Neural cell (in vitro differentiated cells): ENCODE results near the gene SNX10. TPM values are rescaled to one million over a fixed set of nuclear protein-coding genes. Genes with fewer than 3 reads are reported as not detected.

Source experiments
- H2AFZ ChIP-seq: fragments of 200-600, 300-800 bp; sonication (generic), shearing (Covaris generic); 2 replicates; pipeline ENCODE4 v1.6.0; 2014; ENCODE audit warnings: low read depth, mild to moderate bottlenecking, antibody characterized with exemption, low read length, moderate library complexity
- H3F3A ChIP-seq: fragments of 200-600 bp; shearing (Covaris generic); 2 replicates; pipeline ENCODE4 v1.6.1; 2016; ENCODE audit warnings: mild to moderate bottlenecking, moderate library complexity, mixed read lengths, antibody characterized with exemption, low read length; ENCODE audit not compliant: insufficient read depth, poor library complexity, severe bottlenecking
- H3K27ac ChIP-seq: fragments of 200-600, 300-800 bp; sonication (generic), shearing (Covaris generic); 2 replicates; pipeline ENCODE4 v1.5.1; 2014; ENCODE audit warnings: mild to moderate bottlenecking, low read length, moderate library complexity
- H3K27me3 ChIP-seq: fragments of 300-800, 200-600 bp; sonication (generic), shearing (Covaris generic); 2 replicates; pipeline ENCODE4 v1.6.0; 2014; ENCODE audit warnings: mild to moderate bottlenecking, low read depth, low read length, moderate library complexity; ENCODE audit not compliant: insufficient read depth
- H3K36me3 ChIP-seq: fragments of 300-800, 200-600 bp; sonication (generic), shearing (Covaris generic); 2 replicates; pipeline ENCODE4 v1.5.1; 2014; ENCODE audit warnings: mild to moderate bottlenecking, antibody characterized with exemption, low read length, moderate library complexity; ENCODE audit not compliant: insufficient read depth
- H3K4me2 ChIP-seq: fragments of 300-800, 200-600 bp; sonication (generic), shearing (Covaris generic); 2 replicates; pipeline ENCODE4 v1.6.0; 2014; ENCODE audit warnings: mild to moderate bottlenecking, low read length
- H3K4me3 ChIP-seq: fragments of 300-800, 200-600 bp; sonication (generic), shearing (Covaris generic); 2 replicates; pipeline ENCODE4 v1.5.1; 2014; ENCODE audit warnings: mild to moderate bottlenecking, low read length, moderate library complexity
- H3K79me2 ChIP-seq: fragments of 200-600 bp; shearing (Covaris generic); replicated peaks from 2 replicates; pipeline ENCODE4 v1.6.0; 2014; ENCODE audit warnings: mild to moderate bottlenecking, low read length, moderate library complexity; ENCODE audit not compliant: insufficient read depth
- H3K9ac ChIP-seq: fragments of 300-800, 200-600 bp; sonication (generic), shearing (Covaris generic); 2 replicates; pipeline ENCODE4 v1.6.1; 2016; ENCODE audit warnings: mild to moderate bottlenecking, low read length, mixed read lengths
- H3K9me2 ChIP-seq: fragments of 200-600 bp; shearing (Covaris generic); 2 replicates; pipeline ENCODE4 v1.6.1; 2016; ENCODE audit warnings: mild to moderate bottlenecking, low read length, mixed read lengths; ENCODE audit not compliant: insufficient read depth
- H3K9me3 ChIP-seq: fragments of 200-600, 300-800 bp; sonication (generic), shearing (Covaris generic); 2 replicates; pipeline ENCODE4 v1.6.1; 2016; ENCODE audit warnings: mild to moderate bottlenecking, mixed run types, low read length, moderate library complexity, mixed read lengths
- H4K20me1 ChIP-seq: fragments of 200-600 bp; shearing (Covaris generic); 2 replicates; pipeline ENCODE4 v1.6.1; 2016; ENCODE audit warnings: mild to moderate bottlenecking, mixed run types; ENCODE audit not compliant: insufficient read depth
- CTCF ChIP-seq: fragments of 450-650 bp; IDR thresholded peaks from 2 replicates; pipeline ENCODE4 v1.5.1; 2014; ENCODE audit warnings: antibody characterized with exemption, mild to moderate bottlenecking, moderate library complexity; ENCODE audit not compliant: poor library complexity, severe bottlenecking
- EP300 ChIP-seq: fragments of 450-650 bp; conservative IDR thresholded peaks from 2 replicates; pipeline ENCODE4 v1.6.1; 2014; ENCODE audit warnings: antibody characterized with exemption, mild to moderate bottlenecking, moderate library complexity; ENCODE audit not compliant: poor library complexity, severe bottlenecking
- EZH2 ChIP-seq: fragments of 200-600, 300-800 bp; shearing (Covaris generic), sonication (generic); IDR thresholded peaks from 2 replicates; pipeline ENCODE4 v1.6.1; 2014; ENCODE audit warnings: antibody characterized with exemption, low read length, borderline replicate concordance, mild to moderate bottlenecking; ENCODE audit not compliant: insufficient read depth, poor library complexity, severe bottlenecking
- MXI1 ChIP-seq: fragments of 450-650 bp; conservative IDR thresholded peaks from 2 replicates; pipeline ENCODE4 v1.6.1; 2014; ENCODE audit warnings: antibody characterized with exemption, mild to moderate bottlenecking; ENCODE audit not compliant: poor library complexity, severe bottlenecking
- POLR2AphosphoS5 ChIP-seq: IDR thresholded peaks from 2 replicates; pipeline ENCODE4 v1.6.1; 2012
- RAD21 ChIP-seq: fragments of 450-650 bp; conservative IDR thresholded peaks from 2 replicates; pipeline ENCODE4 v1.6.1; 2014; ENCODE audit warnings: antibody characterized with exemption, mild to moderate bottlenecking, moderate library complexity
- REST ChIP-seq: IDR thresholded peaks from 2 replicates; pipeline ENCODE4 v1.6.1; 2012; ENCODE audit warnings: borderline replicate concordance
- SMC3 ChIP-seq: fragments of 450-650 bp; conservative IDR thresholded peaks from 2 replicates; pipeline ENCODE4 v1.6.1; 2014; ENCODE audit warnings: antibody characterized with exemption, mild to moderate bottlenecking, moderate library complexity; ENCODE audit not compliant: poor library complexity
- TAF1 ChIP-seq: IDR thresholded peaks from 2 replicates; pipeline ENCODE4 v1.6.1; 2012; ENCODE audit warnings: low read depth
- polyA plus RNA-seq: library from polyadenylated mRNA; depleted of rRNA; stranded (reverse); fragments of >200 nt; gene quantifications from 2 replicates; pipeline ENCODE4 v1.2.3, GENCODE V29; 2014

SNX10 gene
- polyA plus RNA-seq, 1 donor from 2014 or later, result 25.6 TPM

GRCh38 chr7:26321435-26321834, 29.8 kb downstream of the SNX10 start:
- Histone ChIP-seq H3K9me3 (no peaks in the 10 kb centered on the region), H3K4me2 (no peak overlapping the region), H4K20me1 (no peaks in the 10 kb centered on the region), H3K79me2 (no peaks in the 10 kb centered on the region), H3K36me3 (no peaks in the 10 kb centered on the region), H3K9me2 (no peaks in the 10 kb centered on the region), H3K27me3 (no peaks in the 10 kb centered on the region), H3F3A (no peaks in the 10 kb centered on the region), H2AFZ (no peak overlapping the region), H3K27ac (no peak overlapping the region), H3K4me3 (no peak overlapping the region), H3K9ac (no peak overlapping the region)
- TF ChIP-seq MXI1, result no peak
- TF ChIP-seq POLR2AphosphoS5, result no peak
- no peak for TF ChIP-seq SMC3
- TF ChIP-seq EZH2, result no peak
- TF ChIP-seq RAD21, result no peak
- TF ChIP-seq TAF1, result no peak
- TF ChIP-seq EP300, result no peak
- no peak for TF ChIP-seq CTCF
- no peak for TF ChIP-seq REST

GRCh38 chr7:26326211-26326610, 34.5 kb downstream of the SNX10 start:
- no peak overlapping the region for H3K4me3 ChIP-seq
- no peak overlapping the region for H3K4me2 ChIP-seq
- no peak overlapping the region for H2AFZ ChIP-seq
- no peaks in the 10 kb centered on the region for H4K20me1 ChIP-seq
- no peak overlapping the region for H3K9ac ChIP-seq
- H3K9me3 ChIP-seq, result no peaks in the 10 kb centered on the region
- no peaks in the 10 kb centered on the region for H3F3A ChIP-seq
- no peak overlapping the region for H3K27ac ChIP-seq
- TF ChIP-seq REST, result no peak
- TF ChIP-seq EZH2, result no peak
- no peak for TF ChIP-seq POLR2AphosphoS5
- TF ChIP-seq RAD21, result no peak
- no peak for TF ChIP-seq CTCF
- TF ChIP-seq SMC3, result no peak
- no peak for TF ChIP-seq MXI1
- TF ChIP-seq EP300, result no peak
- no peak for TF ChIP-seq TAF1
- H3K9me2 ChIP-seq, result no peaks in the 10 kb centered on the region
- H3K36me3 ChIP-seq, result no peaks in the 10 kb centered on the region
- H3K79me2 ChIP-seq, result no peaks in the 10 kb centered on the region
- no peaks in the 10 kb centered on the region for H3K27me3 ChIP-seq
